ENCODE data around the gene EPHA4.

Gene EPHA4

DNA sequence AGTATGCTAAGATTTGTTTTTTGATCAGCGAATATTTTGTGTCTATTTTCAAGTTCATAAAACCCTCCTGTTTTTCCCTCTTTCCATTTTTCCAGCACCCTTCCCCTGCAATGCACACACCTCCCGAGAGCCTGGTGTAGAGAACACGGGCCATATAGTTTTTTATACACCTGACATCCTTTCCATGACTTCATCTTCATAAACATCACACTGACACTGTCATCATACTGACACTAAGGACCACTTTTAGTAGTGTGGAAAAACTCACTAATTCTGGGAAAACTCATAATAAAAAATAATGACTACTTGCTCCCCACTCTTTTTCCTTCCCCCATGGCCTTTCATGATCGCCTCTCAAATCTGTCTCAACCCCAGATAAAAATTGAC lies 70.2 kb downstream of the EPHA4 start:
- H3K27me3 ChIP-seq (ENCODE audit: control insufficient read depth in 1 of 2, insufficient read depth in 2 of 2, low read length in 2 of 2), result no peaks in the 10 kb centered on the region
- no peaks in the 10 kb centered on the region for H3K36me3 ChIP-seq (ENCODE audit: insufficient read depth, low read length)
- no peak overlapping the region for H3K27ac ChIP-seq (ENCODE audit: low read depth, low read length)
- H3K9ac ChIP-seq (ENCODE audit: low read length), result no peak overlapping the region
- peaks cover 18% of the 10 kb centered on the region for H3K4me1 ChIP-seq (ENCODE audit: insufficient read depth, low read length)
- H3K4me3 ChIP-seq (ENCODE audit: low read depth in 1 of 2, low read length in 2 of 2), result no peak overlapping the region
- H3K9me3 ChIP-seq (ENCODE audit: low read length), result no peaks in the 10 kb centered on the region

DNA sequence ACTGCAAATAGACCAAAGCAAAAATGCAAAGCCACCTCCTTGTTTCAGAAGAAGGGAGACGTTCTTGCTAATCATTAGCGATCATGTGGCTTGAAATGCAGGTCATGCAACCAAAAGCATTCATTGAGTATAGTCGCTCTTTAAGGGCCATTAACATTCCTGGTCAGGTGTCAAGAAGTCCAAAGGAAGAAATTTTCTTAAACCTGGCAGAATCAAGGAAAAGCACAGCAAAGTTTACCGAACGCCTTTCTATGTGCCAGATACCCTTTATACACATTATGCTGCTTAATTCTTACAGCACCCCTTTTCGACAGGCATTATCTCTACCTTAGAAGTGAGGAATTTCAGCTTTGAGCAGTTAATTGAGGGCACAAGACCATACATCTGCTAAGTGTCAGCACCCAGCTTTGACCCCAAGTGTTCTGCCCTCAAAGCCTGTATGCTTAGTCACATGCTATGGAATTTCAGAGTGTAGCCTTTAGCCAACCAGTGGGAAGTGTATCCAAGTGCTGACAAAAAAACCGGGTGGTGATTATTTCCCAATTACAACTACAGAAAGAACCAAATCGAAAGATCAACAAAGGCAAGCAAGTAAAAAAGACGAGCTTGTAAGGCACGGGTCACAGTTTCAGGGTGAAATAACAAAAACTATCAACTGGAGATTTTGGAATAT lies 70.8 kb downstream of the EPHA4 start:
- H3K36me3 ChIP-seq (ENCODE audit: insufficient read depth, low read length), result no peaks in the 10 kb centered on the region
- H3K9ac ChIP-seq (ENCODE audit: low read length), result no peak overlapping the region
- H3K27ac ChIP-seq (ENCODE audit: low read depth, low read length), result no peak overlapping the region
- peaks cover 18% of the 10 kb centered on the region for H3K4me1 ChIP-seq (ENCODE audit: insufficient read depth, low read length)
- no peaks in the 10 kb centered on the region for H3K9me3 ChIP-seq (ENCODE audit: low read length)
- H3K4me3 ChIP-seq (ENCODE audit: low read depth in 1 of 2, low read length in 2 of 2), result no peak overlapping the region
- no peaks in the 10 kb centered on the region for H3K27me3 ChIP-seq (ENCODE audit: control insufficient read depth in 1 of 2, insufficient read depth in 2 of 2, low read length in 2 of 2)

DNA sequence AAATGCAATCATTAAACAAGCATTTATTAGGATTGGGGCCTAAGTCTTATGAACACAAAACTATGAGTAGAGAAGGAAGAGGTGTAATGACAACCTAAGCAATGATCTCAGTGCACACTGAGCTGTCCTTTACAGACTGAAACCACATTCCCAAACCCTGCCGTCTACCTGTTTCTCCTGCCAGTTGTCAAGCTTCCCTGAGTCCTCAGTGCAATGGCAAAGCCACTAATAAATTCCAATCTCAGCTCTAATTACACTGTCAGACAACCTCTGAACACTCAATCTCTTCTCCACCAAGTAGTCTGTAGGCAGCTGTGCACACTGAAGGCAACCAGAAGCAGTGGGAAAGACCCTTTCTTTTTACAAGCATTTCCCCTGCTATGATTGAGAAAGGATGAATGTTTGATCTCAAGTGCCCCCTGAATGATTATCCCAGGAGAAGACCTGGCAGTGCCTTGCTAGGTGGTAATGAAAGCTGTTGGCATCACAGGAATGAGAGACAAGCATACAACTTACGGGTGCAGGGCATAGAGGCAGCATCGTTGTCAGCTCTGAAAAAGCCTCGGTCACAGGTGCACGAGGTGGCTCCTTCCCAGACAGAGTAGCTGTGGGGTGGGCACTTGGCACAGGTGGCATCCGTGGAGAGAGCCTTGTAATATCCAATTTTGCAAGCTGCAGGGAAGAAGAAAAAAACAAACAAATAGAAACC lies 71.4 kb downstream of the EPHA4 start:
- Histone ChIP-seq H3K36me3 (ENCODE audit: insufficient read depth, low read length) (no peaks in the 10 kb centered on the region), H3K27me3 (ENCODE audit: control insufficient read depth in 1 of 2, insufficient read depth in 2 of 2, low read length in 2 of 2) (no peaks in the 10 kb centered on the region), H3K4me3 (ENCODE audit: low read depth in 1 of 2, low read length in 2 of 2) (no peak overlapping the region), H3K9me3 (ENCODE audit: low read length) (no peaks in the 10 kb centered on the region), H3K9ac (ENCODE audit: low read length) (no peak overlapping the region), H3K4me1 (ENCODE audit: insufficient read depth, low read length) (peaks cover 18% of the 10 kb centered on the region), H3K27ac (ENCODE audit: low read depth, low read length) (no peak overlapping the region)

DNA sequence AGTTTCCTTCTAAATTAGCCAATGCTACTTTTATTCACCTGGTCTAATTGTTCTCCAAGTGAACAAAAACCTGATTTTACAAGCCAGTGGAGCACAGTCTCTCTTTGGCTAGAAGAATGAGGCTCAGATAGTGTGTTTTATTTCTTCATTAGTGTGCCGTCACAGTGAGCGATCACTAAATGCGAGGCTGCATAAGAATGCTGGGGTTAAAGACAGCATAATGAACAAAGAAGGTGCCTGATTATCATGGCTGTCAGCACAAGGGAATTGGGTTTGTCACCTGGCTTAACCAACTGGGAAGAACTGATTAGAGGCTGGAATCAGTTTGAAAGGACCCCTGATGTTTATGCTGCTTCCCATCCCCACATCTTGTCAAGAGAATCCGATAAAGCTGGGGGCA lies 76.4 kb downstream of the EPHA4 start:
- Histone ChIP-seq H3K9ac (ENCODE audit: low read length) (no peak overlapping the region), H3K9me3 (ENCODE audit: low read length) (no peaks in the 10 kb centered on the region)

DNA sequence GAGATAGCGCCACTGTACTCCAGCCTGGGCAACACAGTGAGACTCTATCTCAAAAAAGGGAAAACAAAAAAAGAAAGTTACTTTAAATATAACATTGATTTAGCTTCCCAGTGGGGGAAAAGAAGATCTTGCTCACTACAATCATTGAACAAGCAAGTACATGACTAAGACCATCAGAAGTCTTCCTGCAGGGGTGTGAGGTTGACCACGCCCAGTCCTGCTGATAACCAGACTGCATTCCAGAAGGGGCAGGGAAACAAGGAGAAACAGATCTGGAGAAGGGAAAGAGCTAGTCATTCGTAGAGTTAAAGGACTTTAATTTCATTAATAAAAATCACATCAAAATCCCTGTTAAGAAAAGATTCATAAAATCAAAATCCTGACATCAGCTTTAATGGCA lies 77.5 kb downstream of the EPHA4 start:
- Histone ChIP-seq H3K4me1 (ENCODE audit: insufficient read depth, low read length) (no peaks in the 10 kb centered on the region), H3K27me3 (ENCODE audit: control insufficient read depth in 1 of 2, insufficient read depth in 2 of 2, low read length in 2 of 2) (no peaks in the 10 kb centered on the region), H3K36me3 (ENCODE audit: insufficient read depth, low read length) (no peaks in the 10 kb centered on the region), H3K27ac (ENCODE audit: low read depth, low read length) (no peak overlapping the region), H3K9me3 (ENCODE audit: low read length) (no peaks in the 10 kb centered on the region), H3K4me3 (ENCODE audit: low read depth in 1 of 2, low read length in 2 of 2) (no peak overlapping the region), H3K9ac (ENCODE audit: low read length) (no peak overlapping the region)

More for the DNA sequence above, 76.4 kb downstream of the EPHA4 start:
- H3K4me3 ChIP-seq (ENCODE audit: low read depth in 1 of 2, low read length in 2 of 2), result no peak overlapping the region
- H3K36me3 ChIP-seq (ENCODE audit: insufficient read depth, low read length), result no peaks in the 10 kb centered on the region
- no peak overlapping the region for H3K27ac ChIP-seq (ENCODE audit: low read depth, low read length)
- H3K4me1 ChIP-seq (ENCODE audit: insufficient read depth, low read length), result no peaks in the 10 kb centered on the region
- H3K27me3 ChIP-seq (ENCODE audit: control insufficient read depth in 1 of 2, insufficient read depth in 2 of 2, low read length in 2 of 2), result no peaks in the 10 kb centered on the region

DNA sequence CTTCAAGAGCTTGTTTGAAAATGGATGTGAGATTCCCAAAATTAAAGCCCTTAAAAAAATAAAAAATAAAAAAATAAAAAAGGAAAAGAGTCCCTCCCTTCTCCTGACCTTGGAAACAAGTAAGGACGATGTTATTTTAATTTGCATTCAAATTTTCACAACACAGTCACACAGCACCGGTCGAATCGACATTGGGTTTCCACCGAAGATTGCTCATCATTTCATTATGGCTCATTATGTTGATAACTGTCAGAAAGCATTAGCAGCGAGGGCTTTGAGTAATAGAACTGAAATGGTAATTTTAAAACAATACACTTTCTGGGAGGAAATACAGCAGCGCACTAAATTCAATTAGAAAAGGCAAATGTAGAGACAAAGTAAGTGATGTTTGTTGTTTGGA lies 78.7 kb downstream of the EPHA4 start:
- no peaks in the 10 kb centered on the region for H3K9me3 ChIP-seq (ENCODE audit: low read length)
- H3K27me3 ChIP-seq (ENCODE audit: control insufficient read depth in 1 of 2, insufficient read depth in 2 of 2, low read length in 2 of 2), result no peaks in the 10 kb centered on the region
- H3K9ac ChIP-seq (ENCODE audit: low read length), result no peak overlapping the region
- H3K27ac ChIP-seq (ENCODE audit: low read depth, low read length), result no peak overlapping the region
- H3K36me3 ChIP-seq (ENCODE audit: insufficient read depth, low read length), result no peaks in the 10 kb centered on the region
- no peaks in the 10 kb centered on the region for H3K4me1 ChIP-seq (ENCODE audit: insufficient read depth, low read length)
- H3K4me3 ChIP-seq (ENCODE audit: low read depth in 1 of 2, low read length in 2 of 2), result no peak overlapping the region

DNA sequence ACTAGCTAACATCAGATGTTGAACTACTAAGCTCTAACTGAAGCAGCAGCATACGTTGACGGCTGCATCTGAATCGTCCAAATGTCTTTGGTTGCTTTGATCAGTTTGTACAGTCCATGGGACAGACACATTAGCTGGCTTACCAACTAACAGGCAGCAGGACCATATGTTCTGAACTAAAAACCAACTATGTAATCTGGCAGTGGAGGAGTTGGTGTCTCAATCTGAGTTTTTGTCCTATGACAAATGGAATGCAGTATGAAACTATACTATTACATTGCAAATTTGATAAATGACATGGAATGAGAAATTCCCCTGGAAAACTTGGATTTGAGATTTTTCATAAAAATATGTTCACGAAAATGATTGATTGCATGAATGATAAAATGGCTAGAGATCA lies 79.5 kb downstream of the EPHA4 start:
- H3K27ac ChIP-seq (ENCODE audit: low read depth, low read length), result no peak overlapping the region
- H3K9ac ChIP-seq (ENCODE audit: low read length), result no peak overlapping the region
- H3K27me3 ChIP-seq (ENCODE audit: control insufficient read depth in 1 of 2, insufficient read depth in 2 of 2, low read length in 2 of 2), result no peaks in the 10 kb centered on the region
- H3K9me3 ChIP-seq (ENCODE audit: low read length), result no peaks in the 10 kb centered on the region
- no peak overlapping the region for H3K4me3 ChIP-seq (ENCODE audit: low read depth in 1 of 2, low read length in 2 of 2)
- no peaks in the 10 kb centered on the region for H3K36me3 ChIP-seq (ENCODE audit: insufficient read depth, low read length)
- no peaks in the 10 kb centered on the region for H3K4me1 ChIP-seq (ENCODE audit: insufficient read depth, low read length)

DNA sequence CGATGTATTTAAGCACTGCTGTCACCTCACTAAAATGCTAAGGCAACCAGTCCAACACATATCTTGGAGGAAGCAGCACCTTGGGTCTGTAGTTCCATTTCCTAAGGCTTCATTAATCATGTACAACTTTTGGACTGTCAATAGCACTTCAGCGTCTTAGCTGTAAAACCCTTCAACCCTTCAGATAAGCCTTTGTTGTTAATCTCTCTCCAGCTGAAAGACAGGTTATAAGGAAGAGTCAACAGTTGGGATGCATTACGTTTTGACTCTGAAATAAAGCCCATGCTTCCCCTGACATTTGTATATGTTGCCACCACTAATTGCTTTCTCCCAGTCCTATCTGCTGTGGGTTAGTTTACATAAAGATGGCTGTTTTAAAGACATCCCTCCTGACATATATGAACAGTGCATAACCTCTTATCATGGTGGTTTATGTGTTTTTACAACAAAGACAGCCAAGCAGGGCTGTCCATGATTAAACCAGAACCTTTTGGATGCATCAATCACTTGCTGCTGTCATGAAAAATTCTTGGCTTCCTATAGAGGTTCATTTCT lies 81.5 kb downstream of the EPHA4 start:
- Histone ChIP-seq H3K27me3 (ENCODE audit: control insufficient read depth in 1 of 2, insufficient read depth in 2 of 2, low read length in 2 of 2) (no peaks in the 10 kb centered on the region), H3K9me3 (ENCODE audit: low read length) (no peaks in the 10 kb centered on the region), H3K9ac (ENCODE audit: low read length) (no peak overlapping the region), H3K4me1 (ENCODE audit: insufficient read depth, low read length) (no peaks in the 10 kb centered on the region), H3K4me3 (ENCODE audit: low read depth in 1 of 2, low read length in 2 of 2) (no peak overlapping the region), H3K27ac (ENCODE audit: low read depth, low read length) (no peak overlapping the region), H3K36me3 (ENCODE audit: insufficient read depth, low read length) (no peaks in the 10 kb centered on the region)

DNA sequence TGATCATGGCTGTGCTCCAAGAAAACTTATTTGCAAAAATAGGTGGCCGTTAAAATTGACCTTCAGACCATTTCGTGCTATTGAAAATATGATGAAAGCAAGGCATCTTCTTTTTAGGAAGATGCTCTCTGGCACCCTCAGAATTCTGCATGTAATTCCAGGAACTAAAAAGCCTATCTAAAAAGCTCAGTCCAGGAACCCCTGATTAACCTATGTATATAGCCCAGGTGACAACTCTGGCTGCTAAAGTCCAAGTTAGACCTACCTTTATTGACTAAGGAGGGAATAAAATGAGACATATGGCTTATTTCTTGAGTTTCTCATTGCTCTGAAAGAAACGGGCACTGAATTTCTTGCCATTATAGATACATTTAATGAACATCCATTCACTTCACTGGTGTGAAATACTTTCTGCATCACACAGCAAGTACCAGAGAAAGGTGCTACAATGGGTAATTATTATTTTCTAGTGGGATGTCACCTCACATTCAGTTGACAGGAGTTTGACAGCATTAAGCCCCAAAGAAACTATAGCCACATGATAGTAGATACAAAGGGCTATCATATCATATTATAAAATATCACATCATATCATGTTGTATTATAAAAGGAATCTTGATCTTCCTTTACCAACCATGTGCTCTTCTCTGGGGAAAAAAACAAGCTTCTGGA lies 83.8 kb downstream of the EPHA4 start:
- H3K4me1 ChIP-seq (ENCODE audit: insufficient read depth, low read length), result no peaks in the 10 kb centered on the region
- no peaks in the 10 kb centered on the region for H3K36me3 ChIP-seq (ENCODE audit: insufficient read depth, low read length)
- no peaks in the 10 kb centered on the region for H3K27me3 ChIP-seq (ENCODE audit: control insufficient read depth in 1 of 2, insufficient read depth in 2 of 2, low read length in 2 of 2)
- no peak overlapping the region for H3K9ac ChIP-seq (ENCODE audit: low read length)
- H3K9me3 ChIP-seq (ENCODE audit: low read length), result no peaks in the 10 kb centered on the region
- no peak overlapping the region for H3K27ac ChIP-seq (ENCODE audit: low read depth, low read length)
- H3K4me3 ChIP-seq (ENCODE audit: low read depth in 1 of 2, low read length in 2 of 2), result no peak overlapping the region

DNA sequence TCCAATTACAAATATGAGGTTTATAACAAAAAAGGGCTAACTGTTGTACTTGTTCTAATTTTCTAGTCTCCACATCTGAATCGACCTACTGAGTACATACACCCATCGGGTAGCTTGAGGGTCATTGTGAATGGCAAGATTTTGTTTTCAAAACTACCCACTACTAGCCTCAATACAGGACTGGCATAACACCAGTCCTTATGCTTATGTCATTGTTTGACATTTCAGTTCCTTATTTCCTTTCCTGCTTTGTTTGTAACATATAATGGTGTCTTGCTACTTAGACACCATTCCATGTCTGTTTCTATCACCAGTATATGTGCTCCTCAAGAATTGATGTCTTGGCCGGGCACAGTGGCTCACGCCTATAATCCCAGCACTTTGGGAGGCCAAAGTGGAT lies 86.0 kb downstream of the EPHA4 start:
- no peak overlapping the region for H3K4me3 ChIP-seq (ENCODE audit: low read depth in 1 of 2, low read length in 2 of 2)
- no peaks in the 10 kb centered on the region for H3K9me3 ChIP-seq (ENCODE audit: low read length)
- H3K9ac ChIP-seq (ENCODE audit: low read length), result no peak overlapping the region
- no peaks in the 10 kb centered on the region for H3K27me3 ChIP-seq (ENCODE audit: control insufficient read depth in 1 of 2, insufficient read depth in 2 of 2, low read length in 2 of 2)
- H3K27ac ChIP-seq (ENCODE audit: low read depth, low read length), result no peak overlapping the region
- H3K4me1 ChIP-seq (ENCODE audit: insufficient read depth, low read length), result no peaks in the 10 kb centered on the region
- no peaks in the 10 kb centered on the region for H3K36me3 ChIP-seq (ENCODE audit: insufficient read depth, low read length)

DNA sequence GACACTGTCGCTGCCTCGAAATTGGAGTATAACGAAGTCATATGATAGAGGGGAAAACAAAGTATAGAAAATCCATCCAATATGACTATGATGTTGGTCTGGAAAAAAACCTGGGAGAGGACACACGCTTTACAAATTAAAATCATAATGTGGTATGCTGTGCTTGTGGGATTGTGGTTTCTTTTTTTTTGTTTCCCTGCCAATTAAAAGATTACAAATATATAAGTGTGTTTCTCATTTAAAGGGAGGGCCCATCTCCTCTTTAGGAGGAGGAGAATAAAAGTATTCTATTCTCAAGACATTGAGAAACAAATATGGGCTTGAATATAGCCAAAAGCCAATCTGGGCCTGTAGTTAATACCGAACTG lies 86.6 kb downstream of the EPHA4 start:
- no peaks in the 10 kb centered on the region for H3K9me3 ChIP-seq (ENCODE audit: low read length)
- H3K9ac ChIP-seq (ENCODE audit: low read length), result no peak overlapping the region
- no peaks in the 10 kb centered on the region for H3K27me3 ChIP-seq (ENCODE audit: control insufficient read depth in 1 of 2, insufficient read depth in 2 of 2, low read length in 2 of 2)
- H3K27ac ChIP-seq (ENCODE audit: low read depth, low read length), result no peak overlapping the region
- no peaks in the 10 kb centered on the region for H3K4me1 ChIP-seq (ENCODE audit: insufficient read depth, low read length)
- no peak overlapping the region for H3K4me3 ChIP-seq (ENCODE audit: low read depth in 1 of 2, low read length in 2 of 2)
- no peaks in the 10 kb centered on the region for H3K36me3 ChIP-seq (ENCODE audit: insufficient read depth, low read length)
